ENCODE data around the gene MYL10.
"Not testable (repeated sequence)": the region's sequence is repeated elsewhere in the genome, so short reads cannot be mapped to it uniquely, and the experiment has no call there.

The MYL10 gene

DNA sequence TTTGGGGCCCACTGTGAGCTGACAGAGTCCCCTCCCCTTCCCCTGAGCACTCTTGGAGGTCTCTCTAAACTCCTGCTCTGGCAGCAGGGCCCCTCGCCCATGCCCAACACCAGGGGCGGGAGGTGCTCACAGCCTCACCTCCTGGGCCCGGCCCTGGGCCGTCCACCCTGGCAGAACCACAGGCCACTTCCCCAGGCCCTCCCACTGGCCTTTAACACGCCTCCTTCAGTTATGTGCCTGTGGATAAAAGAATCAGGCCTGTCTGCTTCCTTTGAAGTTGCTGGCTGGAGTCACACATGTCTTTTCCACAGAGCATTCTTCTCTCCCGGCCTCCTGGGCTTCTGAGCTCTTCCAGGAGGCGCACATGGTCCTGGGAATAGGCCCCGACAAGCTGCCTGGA lies 10.2 kb downstream of the MYL10 start:
- no peak for DNase-seq (ENCODE audit: low read depth)

DNA sequence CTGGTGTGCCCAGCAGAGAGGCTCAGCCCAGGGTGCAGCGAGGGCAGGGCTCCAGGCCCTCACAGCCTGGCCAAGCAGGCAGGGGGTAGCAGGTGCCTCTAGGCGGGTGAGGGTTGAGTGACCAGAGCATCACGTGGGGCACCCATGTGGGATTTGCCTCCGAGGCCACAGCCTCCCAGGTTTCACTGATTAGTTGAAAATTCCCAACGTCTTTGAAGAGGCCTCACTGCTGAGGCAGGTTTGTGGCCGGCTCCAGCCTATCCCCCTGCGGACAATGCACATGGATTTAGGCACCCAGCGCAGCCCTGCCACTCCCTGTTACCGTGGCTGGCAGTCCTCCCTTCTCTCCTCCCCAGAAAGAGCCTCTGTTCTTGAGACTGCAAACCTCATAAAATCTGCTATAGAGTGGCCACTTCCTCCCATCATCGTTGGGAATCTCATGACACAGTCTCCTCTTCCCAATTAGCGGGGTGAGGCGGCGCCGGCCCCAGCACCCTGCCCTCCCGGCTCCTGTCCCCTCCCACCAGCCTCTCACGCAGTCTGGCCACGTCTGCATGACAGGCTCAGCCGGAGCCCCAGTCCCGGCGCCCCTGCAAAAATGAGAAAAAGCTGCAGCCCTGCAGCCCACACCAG lies 10.8 kb downstream of the MYL10 start:
- DNase-seq (ENCODE audit: low read depth), result no peak

DNA sequence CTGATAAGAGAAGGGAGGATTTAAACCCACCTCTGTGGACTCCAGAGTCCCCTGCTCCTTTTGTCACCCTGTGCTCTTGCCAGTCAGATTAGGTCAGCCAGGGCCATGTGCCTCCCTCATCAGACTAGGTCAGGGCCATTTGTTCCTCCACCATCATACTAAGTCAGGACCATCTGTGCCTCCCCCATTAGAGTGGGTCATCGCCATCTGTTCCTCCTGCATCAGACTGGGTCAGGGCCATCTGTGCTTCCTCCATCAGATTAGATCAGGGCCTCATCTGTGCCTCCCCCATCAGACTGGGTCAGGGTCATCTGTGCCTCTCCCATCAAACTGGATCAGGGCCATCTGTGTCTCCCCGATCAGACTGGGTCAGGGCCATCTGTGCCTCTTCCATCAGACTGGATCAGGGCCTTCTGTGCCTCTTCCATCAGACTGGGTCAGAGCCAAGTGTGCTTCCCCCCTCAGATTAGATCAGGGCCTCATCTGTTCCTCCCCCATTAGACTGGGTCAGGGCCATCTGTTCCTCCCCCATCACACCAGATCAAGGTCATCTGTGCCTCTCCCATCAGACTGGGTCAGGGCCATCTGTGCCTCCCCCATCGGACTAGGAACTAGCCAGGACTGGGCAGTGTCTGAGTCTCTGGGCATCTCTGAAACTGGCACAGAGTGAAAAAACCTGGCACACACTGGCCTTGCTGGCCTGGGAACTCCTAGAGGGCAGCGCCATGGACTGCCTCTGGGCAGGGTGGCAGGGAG lies 11.5 kb downstream of the MYL10 start:
- no peak for DNase-seq (ENCODE audit: low read depth)

DNA sequence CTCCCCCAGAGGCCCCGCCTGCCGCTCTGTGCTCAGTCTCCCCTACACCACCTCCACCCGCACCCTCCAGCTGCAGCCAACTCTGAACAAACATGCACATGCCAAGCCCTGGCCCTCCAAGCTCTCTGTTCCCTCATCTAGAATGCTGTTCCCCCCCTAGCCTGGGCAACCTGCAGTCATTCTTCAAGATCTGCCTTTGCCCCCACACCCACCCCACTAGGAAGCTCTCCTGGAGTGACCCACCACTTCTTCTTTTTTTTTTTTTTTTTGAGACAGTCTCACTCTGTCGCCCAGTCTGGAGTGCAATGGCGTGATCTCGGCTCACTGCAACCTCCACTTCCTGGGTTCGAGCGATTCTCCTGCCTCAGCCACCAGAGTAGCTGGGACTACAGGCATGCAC lies 13.7 kb downstream of the MYL10 start:
- no peak for DNase-seq (ENCODE audit: low read depth)

DNA sequence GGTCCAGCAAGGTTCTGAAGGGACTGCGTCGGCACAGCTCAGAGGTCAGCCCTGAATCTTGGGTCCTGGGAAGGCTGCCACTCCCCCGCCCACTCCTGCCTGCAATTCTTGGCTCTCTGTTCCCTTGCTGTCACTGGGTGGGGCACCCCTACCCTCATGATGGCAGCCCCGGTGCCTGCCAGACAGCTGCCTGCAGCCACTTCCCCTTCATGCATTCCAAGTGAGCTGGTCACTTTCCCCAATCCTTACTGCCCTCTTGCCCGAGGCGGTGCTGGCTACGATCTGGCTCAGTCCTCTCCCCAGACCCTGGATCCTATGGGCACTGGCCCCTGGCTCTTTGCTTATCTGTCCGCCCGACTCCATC lies 14.2 kb downstream of the MYL10 start:
- no peak for DNase-seq (ENCODE audit: low read depth)

DNA sequence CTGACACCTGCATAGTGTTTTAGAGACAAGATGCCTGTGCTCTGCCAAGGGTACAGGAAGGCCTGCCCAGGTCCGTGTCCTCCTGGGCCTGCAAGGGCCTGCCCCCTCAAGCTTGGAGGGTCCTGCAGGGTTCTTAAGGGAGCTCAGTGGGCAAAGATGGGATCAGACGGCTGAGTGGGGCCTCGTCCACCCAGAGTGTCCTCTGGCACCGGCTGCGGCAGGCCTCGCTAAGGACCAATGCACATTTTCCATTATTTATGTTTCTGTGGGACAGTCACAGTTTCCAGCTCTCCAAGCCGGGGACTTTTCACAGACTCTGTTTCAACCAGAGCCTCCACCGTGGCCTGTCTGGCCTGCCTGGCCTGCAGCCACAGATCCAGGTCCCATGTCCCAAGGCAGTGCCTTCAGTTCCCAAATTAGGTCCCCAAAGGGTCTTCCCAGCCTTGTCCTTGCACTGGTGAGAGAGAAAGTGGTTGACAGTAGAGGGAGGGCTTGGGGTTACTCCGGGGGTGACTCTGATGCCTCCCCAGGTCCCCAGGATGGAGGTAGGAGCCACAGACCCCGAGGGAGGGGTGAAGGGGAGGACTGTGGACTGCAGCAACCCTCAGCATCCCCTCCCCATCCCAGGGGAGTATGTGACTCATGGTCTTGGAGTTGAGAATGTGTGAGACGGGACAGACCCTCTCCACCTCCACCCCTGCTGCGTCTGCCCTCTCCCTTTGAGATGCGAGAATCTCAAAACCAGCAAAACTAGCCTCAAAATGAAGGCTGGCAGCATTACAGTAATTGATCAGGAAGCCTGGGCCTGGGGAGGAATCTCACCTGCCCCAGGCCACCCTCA lies 14.8 kb downstream of the MYL10 start:
- no peak for DNase-seq (ENCODE audit: low read depth)

DNA sequence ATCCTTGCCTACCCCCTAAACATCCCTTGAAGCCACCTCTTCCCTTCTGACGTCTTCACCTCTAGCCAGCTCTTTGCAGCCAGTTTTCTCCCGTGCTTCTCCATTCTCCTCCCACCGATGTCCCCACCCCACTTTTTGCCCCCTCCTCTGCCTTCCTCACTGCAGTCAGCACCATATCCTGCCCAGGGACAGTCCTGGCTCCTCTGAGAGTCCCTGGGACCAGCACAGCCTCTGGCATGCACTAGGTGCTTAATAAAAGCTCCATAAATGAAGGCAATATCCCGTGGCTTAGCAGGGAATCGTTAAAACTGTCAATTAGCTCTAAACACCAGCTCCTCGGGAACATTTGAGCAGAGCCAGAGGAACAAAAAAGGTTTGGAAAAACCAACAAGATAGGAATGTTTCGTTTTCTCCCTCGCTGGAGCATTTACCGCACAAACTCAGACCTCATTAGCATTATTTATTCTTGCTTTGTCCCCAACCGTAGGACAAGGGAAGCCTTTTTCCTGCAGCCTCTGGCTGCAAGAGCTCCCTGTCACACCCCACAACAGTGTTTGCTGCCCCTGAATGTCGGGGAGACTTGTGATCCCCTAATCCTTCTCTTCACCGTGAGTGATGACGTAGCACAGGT lies 16.1 kb downstream of the MYL10 start:
- no peak for DNase-seq (ENCODE audit: low read depth)

DNA sequence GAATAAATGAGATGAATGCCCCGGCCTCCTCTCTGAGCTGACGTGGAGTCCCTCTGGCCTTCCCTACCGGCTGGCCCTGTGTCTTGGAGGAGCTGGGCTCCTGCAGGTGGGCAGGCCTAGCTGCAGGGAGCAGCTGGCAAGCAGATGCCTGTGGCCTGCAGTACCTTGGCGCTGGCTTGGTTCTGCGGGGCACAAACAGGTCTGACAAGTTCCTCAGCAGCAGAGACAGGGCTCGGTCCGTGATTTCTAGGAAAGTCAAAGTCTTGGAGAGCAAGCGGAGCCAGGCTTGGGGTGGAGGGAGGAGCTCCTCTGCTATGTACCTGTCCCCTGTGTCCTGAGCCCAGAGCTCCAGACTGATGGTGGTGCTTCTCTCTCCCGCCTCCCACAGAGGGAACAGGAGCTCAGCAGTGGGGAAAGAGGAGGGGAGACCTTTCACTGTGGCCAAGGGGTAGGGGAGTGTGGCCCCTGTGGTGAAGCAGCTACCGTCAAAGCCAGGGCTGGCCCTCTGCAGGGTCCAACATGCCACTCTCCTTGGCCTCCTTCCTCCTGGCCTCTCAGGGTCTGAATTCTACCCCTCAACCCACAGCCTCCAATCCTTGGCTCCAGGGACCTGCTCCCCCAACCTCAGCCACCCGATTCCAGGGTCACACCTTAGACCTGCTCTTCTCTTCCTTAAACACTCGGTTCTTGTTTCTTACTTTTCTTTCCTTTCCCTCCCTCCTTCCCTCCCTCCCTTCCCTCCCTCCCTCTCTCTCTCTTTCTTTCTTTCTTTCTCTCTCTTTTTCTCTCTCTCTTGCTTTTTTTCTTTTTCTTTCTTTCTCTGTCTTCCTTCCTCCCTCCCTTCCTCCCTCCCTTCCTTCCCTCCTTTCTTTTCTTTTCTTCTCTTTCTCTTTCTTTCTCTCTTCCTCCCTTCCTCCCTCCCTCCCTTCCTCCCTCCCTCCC lies 20.1 kb downstream of the MYL10 start:
- DNase-seq (ENCODE audit: low read depth), result no peak

DNA sequence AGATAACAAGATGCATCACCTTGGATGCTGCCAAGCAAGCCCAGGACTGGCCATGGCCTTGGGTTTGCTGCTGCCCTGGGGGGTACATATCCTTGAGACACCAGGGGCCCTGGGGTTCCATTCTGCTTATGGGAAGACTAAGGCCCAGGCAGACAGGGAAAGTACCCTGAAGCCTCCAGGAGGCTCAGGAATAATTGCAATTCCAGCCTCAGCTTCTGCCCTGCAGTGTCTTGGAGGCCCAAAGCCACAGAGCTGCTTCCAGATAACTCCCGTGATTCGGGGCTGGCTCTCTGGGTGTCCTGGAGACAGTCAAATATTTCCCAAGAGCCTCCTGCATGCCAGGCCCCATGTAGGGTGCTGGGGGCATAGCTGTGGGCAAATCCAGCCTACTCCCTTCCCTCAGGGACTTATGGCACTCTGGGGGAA lies 22.6 kb downstream of the MYL10 start:
- no peak for DNase-seq (ENCODE audit: low read depth)

DNA sequence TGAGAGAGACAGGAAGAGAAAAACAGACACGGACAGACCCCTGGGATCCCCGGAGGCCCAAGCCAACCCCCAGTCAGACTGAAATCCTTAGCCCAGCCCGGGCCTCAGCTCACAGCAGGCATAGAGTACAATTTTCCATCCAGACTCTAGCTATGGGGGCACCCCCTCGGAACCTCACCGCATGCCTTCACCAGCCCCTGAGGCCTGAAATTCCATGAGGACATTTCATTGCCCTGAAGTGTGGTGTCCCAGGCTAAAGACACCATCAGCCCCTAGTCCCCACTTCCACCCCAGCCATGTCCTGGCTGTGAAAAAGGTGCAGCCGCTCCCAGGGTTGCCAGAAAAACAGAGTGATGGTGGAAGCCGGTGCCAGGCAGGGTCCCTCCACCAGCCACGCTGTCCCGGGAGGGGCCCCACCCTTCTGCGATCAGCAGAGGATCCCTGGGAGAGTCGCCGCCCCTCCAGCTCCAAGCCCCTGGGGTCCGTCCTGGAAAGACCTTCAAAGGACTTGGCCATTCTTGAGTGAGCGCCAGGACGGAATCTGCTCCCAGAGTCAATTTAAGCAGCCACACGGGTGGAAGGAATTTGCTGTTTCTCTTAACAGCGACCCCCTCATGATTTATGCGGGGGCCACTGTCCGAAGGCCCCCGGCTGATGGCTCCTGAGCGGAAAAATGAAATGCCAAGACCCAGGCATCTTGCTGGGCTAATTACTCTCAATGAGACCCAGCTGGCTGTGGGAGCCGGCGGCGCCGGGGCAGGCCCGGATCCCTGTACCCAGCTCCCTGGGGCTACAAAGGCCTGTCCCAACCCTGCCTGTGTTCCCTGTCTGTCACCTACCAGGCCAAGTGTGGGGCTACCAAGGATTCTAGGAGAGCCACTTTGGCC lies 23.2 kb downstream of the MYL10 start:
- no peak for DNase-seq (ENCODE audit: low read depth)

DNA sequence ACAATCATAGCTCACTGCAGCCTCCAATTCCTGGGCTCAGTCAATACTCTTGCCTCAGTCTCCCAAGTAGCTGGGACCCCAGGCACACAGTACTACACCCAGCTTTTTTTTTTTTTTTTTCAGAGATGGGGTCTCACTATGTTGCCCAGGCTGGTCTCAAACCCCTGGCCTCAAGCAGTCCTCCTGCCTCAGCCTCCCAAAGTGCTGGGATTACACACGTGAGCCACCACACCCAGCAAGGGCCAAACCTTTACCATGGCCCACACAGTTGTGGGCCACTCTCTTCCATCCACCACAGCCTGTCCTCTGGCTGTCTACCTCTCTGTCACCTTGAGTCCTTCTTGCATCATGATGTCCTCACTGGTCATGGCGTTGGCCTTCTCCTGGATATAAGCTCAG lies 24.2 kb downstream of the MYL10 start:
- DNase-seq (ENCODE audit: low read depth), result not testable (repeated sequence)

DNA sequence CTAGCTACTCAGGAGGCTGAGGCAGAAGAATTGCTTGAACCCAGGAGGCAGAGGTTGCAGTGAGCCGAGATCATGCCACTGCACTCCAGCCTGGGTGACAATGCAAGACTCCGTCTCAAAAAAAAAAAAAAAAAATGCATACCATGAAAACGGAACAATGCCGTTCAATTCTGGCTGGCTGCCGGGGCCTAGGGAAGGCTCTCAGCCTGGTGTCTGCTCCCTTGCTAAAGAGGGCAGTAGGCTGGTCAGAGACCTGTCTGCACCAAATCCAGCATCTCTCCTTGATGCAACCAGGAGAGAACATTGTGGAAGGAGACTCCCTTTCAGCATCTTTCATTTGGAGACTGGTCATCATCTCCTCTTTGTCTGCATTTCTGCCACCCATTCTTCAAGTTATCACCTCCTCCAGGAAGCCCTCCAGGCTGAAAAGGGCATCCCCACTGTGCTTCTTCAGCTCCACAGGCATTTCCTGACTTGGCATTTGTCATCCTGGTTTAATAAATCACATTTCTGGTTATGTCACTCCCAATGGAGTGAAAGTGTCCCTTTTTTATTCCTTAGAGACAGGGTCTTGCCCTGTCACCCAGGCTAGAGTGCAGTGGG lies 24.7 kb downstream of the MYL10 start:
- no peak for DNase-seq (ENCODE audit: low read depth)

DNA sequence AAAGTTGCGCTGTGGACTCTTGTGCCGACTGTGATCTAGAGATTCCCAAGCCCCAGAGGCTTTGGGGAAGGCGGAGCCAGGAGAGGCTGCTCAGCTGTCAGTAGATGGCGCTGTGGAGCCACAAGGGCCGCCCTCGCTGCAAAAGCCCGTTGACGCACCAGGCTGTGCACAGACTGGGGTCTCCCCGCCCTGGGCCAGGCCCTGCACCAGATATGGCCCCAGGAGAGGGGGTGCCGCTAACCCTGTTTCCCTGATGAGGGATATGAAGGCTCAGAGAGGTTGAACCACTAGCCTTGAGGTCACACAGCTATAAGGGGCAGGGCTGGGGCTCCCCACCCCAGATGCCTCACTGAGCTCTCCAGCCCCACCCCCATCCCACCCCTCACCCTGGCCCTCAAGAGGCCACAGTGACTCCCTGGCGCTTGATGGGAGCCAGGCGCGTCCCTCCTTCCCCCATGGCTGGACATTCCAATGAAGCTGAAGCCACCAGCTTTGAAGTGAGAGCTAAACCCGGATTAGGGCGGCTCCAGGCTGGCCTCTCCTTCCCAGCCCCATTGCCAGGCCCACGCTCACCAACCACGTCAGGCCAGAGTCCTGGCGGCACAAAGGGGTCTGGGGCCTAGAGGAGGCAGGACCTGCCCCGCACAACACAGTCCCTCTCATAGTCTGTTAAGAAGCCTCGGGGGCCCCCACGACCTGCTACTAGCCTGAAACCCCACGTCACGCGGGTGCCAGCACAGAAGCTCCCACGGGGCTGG lies 26.4 kb downstream of the MYL10 start:
- peak; percentile 45 for DNase-seq (ENCODE audit: low read depth)

DNA sequence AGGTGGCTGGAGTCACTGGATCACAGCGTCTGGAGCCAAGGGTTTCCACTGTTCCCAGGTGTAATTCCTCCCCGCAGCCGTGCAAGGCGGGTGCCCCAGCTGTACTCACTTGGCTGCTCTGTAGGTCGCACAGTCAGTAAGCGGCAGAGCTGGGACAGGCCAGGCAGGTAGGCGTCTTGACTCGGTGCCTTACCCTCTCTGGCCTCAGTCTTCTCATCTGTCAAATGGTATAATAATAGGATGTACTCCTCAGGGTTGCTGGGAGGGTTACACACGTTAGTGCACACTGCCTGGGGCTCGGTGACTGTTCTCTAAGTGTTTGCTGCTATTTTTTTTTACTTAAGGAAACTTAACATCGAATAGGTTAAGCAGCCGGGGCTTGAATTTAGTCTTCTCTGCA lies 27.0 kb downstream of the MYL10 start:
- DNase-seq (ENCODE audit: low read depth), result no peak

DNA sequence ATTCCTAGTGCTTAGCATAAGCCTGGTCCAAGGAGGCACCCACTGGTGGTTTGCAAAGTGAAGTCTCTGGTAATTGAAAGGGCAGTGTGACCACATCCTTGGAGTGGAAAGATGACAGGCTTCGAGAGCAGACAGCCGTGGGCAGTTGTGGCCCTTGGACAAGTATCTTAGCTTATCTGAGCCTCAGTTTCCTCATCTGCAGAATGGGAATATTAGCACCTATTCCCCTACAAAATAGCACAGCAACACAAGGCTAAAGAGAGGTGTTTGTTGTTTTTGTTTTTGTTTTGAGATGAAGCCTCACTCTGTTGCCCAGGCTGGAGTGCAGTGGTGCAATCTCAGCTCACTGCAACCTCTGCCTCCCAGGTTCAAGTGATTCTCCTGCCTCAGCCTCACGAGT lies 29.3 kb downstream of the MYL10 start:
- DNase-seq (ENCODE audit: low read depth), result no peak

DNA sequence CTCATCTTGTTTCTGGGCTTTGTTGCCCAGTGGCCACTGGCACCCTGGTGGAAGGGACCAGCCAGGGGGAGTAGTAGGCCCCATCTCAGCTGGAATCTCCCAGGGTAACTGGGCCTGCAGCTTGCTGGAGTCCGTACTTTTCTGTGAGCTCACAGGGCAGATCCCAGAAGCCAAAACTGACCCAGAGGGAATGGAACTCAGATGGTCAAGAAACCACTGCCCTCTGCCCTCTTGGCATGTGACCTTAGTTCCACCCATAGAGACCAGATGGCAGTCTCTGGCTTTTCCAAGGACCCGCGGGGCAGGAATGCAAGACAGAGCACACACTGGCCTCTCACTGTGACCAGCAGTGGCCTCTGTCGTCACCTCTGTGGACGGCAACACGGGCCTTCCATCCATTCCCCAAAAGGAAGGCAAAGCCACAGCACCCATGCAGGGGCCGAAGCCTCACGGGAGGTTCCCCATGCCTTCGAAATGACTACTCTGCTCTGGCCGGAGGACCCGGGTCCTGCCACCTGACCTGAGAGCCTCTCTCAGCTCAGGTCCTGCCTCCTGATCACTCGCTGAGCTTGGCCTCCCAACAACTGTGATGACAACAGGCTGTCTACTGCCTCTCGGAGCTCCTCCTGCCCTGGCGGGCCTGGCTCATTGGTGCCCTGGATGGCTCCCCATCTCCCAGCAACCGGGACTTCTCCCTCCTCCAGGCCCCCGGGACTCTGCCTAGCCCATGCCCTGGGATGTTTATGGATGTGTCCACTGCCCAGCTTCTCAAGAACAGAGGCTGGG lies 29.9 kb downstream of the MYL10 start:
- no peak for DNase-seq (ENCODE audit: low read depth)

DNA sequence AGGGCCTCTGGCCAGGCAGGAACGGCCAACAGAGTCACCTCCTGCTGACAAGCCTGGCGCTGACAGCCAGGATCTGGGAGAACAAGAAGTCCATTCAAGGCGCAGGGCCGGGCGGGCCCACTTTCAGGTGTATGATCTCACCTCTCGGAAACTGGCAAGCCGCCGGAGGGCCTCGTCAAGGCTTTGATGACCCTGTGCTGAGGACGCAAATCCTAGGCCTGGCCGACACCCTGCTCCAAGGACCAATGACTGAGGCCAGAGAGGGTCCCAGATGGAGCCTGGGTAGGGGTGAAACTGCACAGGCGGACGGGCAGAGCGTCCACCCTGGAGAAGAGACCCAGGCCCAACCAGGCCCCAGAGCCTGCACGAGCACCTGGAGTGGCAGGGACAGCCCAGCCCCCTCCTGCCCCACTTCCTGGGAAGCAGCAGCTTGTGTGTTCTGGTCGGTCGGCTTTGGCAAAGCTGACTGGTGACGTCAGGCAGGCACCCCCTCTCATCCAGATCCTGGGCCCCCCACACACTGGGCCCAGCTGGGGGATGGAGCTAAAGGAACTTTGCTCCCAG lies 30.6 kb downstream of the MYL10 start:
- no peak for DNase-seq (ENCODE audit: low read depth)

DNA sequence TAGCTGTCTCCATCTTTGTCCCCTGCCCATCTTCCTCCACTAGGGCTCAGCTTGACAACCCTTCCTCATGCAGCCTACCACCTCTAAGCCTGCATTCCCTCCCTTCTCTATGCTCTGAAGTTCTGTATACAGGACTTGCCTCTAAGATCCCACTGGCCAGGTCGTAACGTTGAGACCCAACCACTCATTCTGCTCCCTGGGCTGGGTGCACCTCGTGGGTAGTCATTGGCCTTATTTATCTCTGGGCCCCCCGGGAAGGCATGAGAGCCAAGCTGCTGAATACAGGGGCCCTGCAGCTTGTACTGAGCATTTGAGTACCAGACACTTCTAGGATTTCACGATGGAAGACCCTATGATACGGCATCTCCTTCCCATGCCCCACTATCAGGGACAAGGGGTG lies 31.2 kb downstream of the MYL10 start:
- DNase-seq (ENCODE audit: low read depth), result no peak
